GM23338 (cell line): ENCODE data around the gene TMEM51. TPM values are rescaled to one million over a fixed set of nuclear protein-coding genes. Genes with fewer than 3 reads are reported as not detected.

ENCODE experiments used
- ATAC-seq: fragments of 200-7000 bp; cut with Tn5 transposase; 3 replicates; pipeline ENCODE4 v1.9.1; 2020
- DNase-seq: peaks from one replicate; pipeline ENCODE4 v3.0.0-alpha.2; 2015; ENCODE audit warnings: low spot score
- H2AFZ ChIP-seq: fragments of 200-600 bp; sonication (generic); 2 replicates; pipeline ENCODE4 v1.8.0; 2016; ENCODE audit warnings: antibody characterized with exemption, mild to moderate bottlenecking, moderate library complexity
- H3F3A ChIP-seq: fragments of 200-600 bp; sonication (generic); replicated peaks from 2 replicates; pipeline ENCODE4 v1.8.0; 2017; ENCODE audit warnings: antibody characterized with exemption, mixed run types, low read depth
- H3K27ac ChIP-seq: fragments of 200-600 bp; sonication (generic); 2 replicates; pipeline ENCODE4 v1.6.1; 2016; ENCODE audit warnings: low read depth
- H3K27me3 ChIP-seq: fragments of 200-600 bp; sonication (generic); 2 replicates; pipeline ENCODE4 v1.8.0; 2016; ENCODE audit warnings: mild to moderate bottlenecking, mixed run types, moderate library complexity; ENCODE audit not compliant: insufficient read depth
- H3K36me3 ChIP-seq: fragments of 200-600 bp; sonication (generic); 2 replicates; pipeline ENCODE4 v1.8.0; 2016; ENCODE audit warnings: mild to moderate bottlenecking; ENCODE audit not compliant: insufficient read depth
- H3K4me1 ChIP-seq: fragments of 200-600 bp; sonication (generic); 2 replicates; pipeline ENCODE4 v1.8.0; 2016; ENCODE audit warnings: mild to moderate bottlenecking, moderate library complexity; ENCODE audit not compliant: insufficient read depth
- H3K4me2 ChIP-seq: fragments of 200-600 bp; sonication (generic); 2 replicates; pipeline ENCODE4 v1.7.1; 2017; ENCODE audit warnings: mixed run types
- H3K4me3 ChIP-seq: fragments of 200-600 bp; sonication (generic); 2 replicates; pipeline ENCODE4 v1.6.1; 2016; ENCODE audit warnings: mixed run types
- H3K79me2 ChIP-seq: fragments of 200-600 bp; sonication (generic); replicated peaks from 2 replicates; pipeline ENCODE4 v1.8.0; 2017; ENCODE audit warnings: mild to moderate bottlenecking; ENCODE audit not compliant: insufficient read depth
- H3K9me2 ChIP-seq: fragments of 200-600 bp; sonication (generic); 2 replicates; pipeline ENCODE4 v1.8.0; 2017; ENCODE audit not compliant: insufficient read depth
- H4K20me1 ChIP-seq: fragments of 200-600 bp; sonication (generic); replicated peaks from 2 replicates; pipeline ENCODE4 v1.8.0; 2017; ENCODE audit warnings: mild to moderate bottlenecking; ENCODE audit not compliant: insufficient read depth
- H3K27ac Mint-ChIP-seq: 2 replicates; pipeline ENCODE4 v1.8.0; 2020; ENCODE audit warnings: inconsistent platforms, mild to moderate bottlenecking, moderate library complexity, mixed read lengths
- H3K27me3 Mint-ChIP-seq: 3 replicates; pipeline ENCODE4 v1.8.0; 2022; ENCODE audit warnings: low read depth, mild to moderate bottlenecking, moderate library complexity, mixed read lengths, inconsistent platforms; ENCODE audit not compliant: insufficient read depth, poor library complexity
- H3K36me3 Mint-ChIP-seq: 3 replicates; pipeline ENCODE4 v1.8.0; 2021; ENCODE audit warnings: low read depth, mild to moderate bottlenecking, inconsistent platforms, moderate library complexity, mixed read lengths
- H3K4me1 Mint-ChIP-seq: 3 replicates; pipeline ENCODE4 v1.8.0; 2020; ENCODE audit warnings: mild to moderate bottlenecking, inconsistent platforms, mixed read lengths
- H3K4me3 Mint-ChIP-seq: 3 replicates; pipeline ENCODE4 v1.8.0; 2021; ENCODE audit warnings: moderate library complexity, mild to moderate bottlenecking, inconsistent platforms, mixed read lengths
- H3K9me3 Mint-ChIP-seq: 3 replicates; pipeline ENCODE4 v1.8.0; 2020; ENCODE audit warnings: moderate library complexity, mild to moderate bottlenecking, inconsistent platforms, mixed read lengths
- CREB1 ChIP-seq: fragments of 250-450 bp; sonication (Bioruptor Pico); IDR thresholded peaks from 2 replicates; pipeline ENCODE4 v1.5.0; 2020; ENCODE audit warnings: low read depth, mild to moderate bottlenecking, moderate library complexity
- CTCF ChIP-seq, 2 experiments: fragments of 200-600 bp in 1 of 2; sonication (generic) in 1 of 2; conservative IDR thresholded peaks; 2 replicates each; pipeline versions ENCODE4 v1.5.1 to v1.6.1; 2016 to 2017; ENCODE audit warnings: antibody characterized with exemption in 2 of 2, low read depth in 2 of 2, mild to moderate bottlenecking in 2 of 2, moderate library complexity in 1 of 2
- ETS1 ChIP-seq: IDR thresholded peaks from 2 replicates; pipeline ENCODE4 v1.6.1; 2016; ENCODE audit warnings: antibody characterized with exemption
- EZH2 ChIP-seq: fragments of 200-600 bp; sonication (generic); IDR thresholded peaks from one replicate; pipeline ENCODE4 v1.8.0; 2017; ENCODE audit warnings: antibody characterized with exemption, mild to moderate bottlenecking, low read depth; ENCODE audit not compliant: unreplicated experiment
- EZH2phosphoT487 ChIP-seq: fragments of 200-600 bp; sonication (generic); IDR thresholded peaks from one replicate; pipeline ENCODE4 v1.8.1; 2018; ENCODE audit warnings: antibody characterized with exemption; ENCODE audit not compliant: unreplicated experiment
- JUNB ChIP-seq: IDR thresholded peaks from one replicate; pipeline ENCODE4 v1.6.1; 2016; ENCODE audit warnings: antibody characterized with exemption; ENCODE audit not compliant: unreplicated experiment
- NANOG ChIP-seq: IDR thresholded peaks from 2 replicates; pipeline ENCODE4 v1.6.1; 2016; ENCODE audit warnings: antibody characterized with exemption, borderline replicate concordance
- POLR2AphosphoS5 ChIP-seq: IDR thresholded peaks from 2 replicates; pipeline ENCODE4 v1.6.1; 2016; ENCODE audit warnings: antibody characterized with exemption, low read depth
- REST ChIP-seq: IDR thresholded peaks from one replicate; pipeline ENCODE4 v1.6.1; 2018; ENCODE audit warnings: antibody characterized with exemption; ENCODE audit not compliant: unreplicated experiment
- STAT1 ChIP-seq: IDR thresholded peaks from one replicate; pipeline ENCODE4 v1.6.1; 2016; ENCODE audit warnings: antibody characterized with exemption; ENCODE audit not compliant: unreplicated experiment
- ZNF114 ChIP-seq: fragments of 250-450 bp; sonication (Bioruptor Pico); IDR thresholded peaks from 2 replicates; pipeline ENCODE4 v1.5.0; 2020; ENCODE audit warnings: mild to moderate bottlenecking, moderate library complexity
- ZNF331 ChIP-seq: fragments of 250-450 bp; sonication (Bioruptor Pico); IDR thresholded peaks from 2 replicates; pipeline ENCODE4 v1.5.0; 2020; ENCODE audit warnings: low read depth, mild to moderate bottlenecking, moderate library complexity
- ZNF462 ChIP-seq: fragments of 250-450 bp; sonication (Bioruptor Pico); IDR thresholded peaks from 2 replicates; pipeline ENCODE4 v1.5.0; 2020; ENCODE audit warnings: mild to moderate bottlenecking, moderate library complexity
- polyA plus RNA-seq: library from polyadenylated mRNA; unstranded; fragments of >200 nt; fragmentation: Nextera tagmentation; extraction: Ambion mirVana; gene quantifications from 2 replicates; pipeline ENCODE4 v1.2.1, GENCODE V29; 2016
- total RNA-seq: library from RNA; depleted of rRNA; stranded (reverse); fragments of >200 nt; shearing (Covaris generic); gene quantifications from 2 replicates; pipeline ENCODE4 v1.2.3, GENCODE V29; 2014

TMEM51 gene
- total and polyA plus RNA-seq, 2 experiments from 2014 or later: 4.0 to 5.2 TPM

GRCh38 chr1:15104768-15105167 lies 48.8 kb upstream of the TMEM51 start:
- no peaks in the 10 kb centered on the region; the same call in 1 of the 2 replicates for H3F3A ChIP-seq
- Mint-ChIP-seq H3K27ac (no peak overlapping the region), H3K36me3 (no peaks in the 10 kb centered on the region; the same call in 2 of the 3 replicates), H3K9me3 (no peaks in the 10 kb centered on the region), H3K4me3 (no peak overlapping the region), H3K27me3 (peaks cover 16% of the 10 kb centered on the region), H3K4me1 (peaks cover 26% of the 10 kb centered on the region)
- no peaks in the 10 kb centered on the region for H3K9me2 ChIP-seq
- H3K79me2 ChIP-seq: no peaks in the 10 kb centered on the region
- no peaks in the 10 kb centered on the region for H3K36me3 ChIP-seq
- H3K4me2 ChIP-seq: no peak overlapping the region
- peaks cover 10% of the 10 kb centered on the region; the same call in 1 of the 2 replicates for H3K27me3 ChIP-seq
- no peak overlapping the region for H2AFZ ChIP-seq
- peaks cover 19% of the 10 kb centered on the region for H3K4me1 ChIP-seq
- DNase-seq (no peak), ATAC-seq (no peak)
- TF ChIP-seq EZH2 (no peak), JUNB (no peak), ZNF114 (CRISPR knock-in tag) (no peak), ZNF331 (no peak), CTCF (conservative IDR thresholded peaks at IDR 0.05; ENCODE audit: low read depth in 2 of 2) (no peak), REST (no peak), STAT1 (no peak), ZNF462 (CRISPR knock-in tag) (no peak), NANOG (no peak), POLR2AphosphoS5 (no peak), EZH2phosphoT487 (no peak), ETS1 (no peak), CREB1 (CRISPR knock-in tag) (no peak)
- H3K27ac ChIP-seq: no peak overlapping the region
- H3K4me3 ChIP-seq: no peak overlapping the region
- H4K20me1 ChIP-seq: no peaks in the 10 kb centered on the region
